ENCODE measurements around the gene CARD8. TPM values are rescaled to one million over a fixed set of nuclear protein-coding genes. Genes with fewer than 3 reads are reported as not detected.
A peak's percentile ranks its signal among the peaks of the same experiment; 100 is the strongest.

Gene CARD8
- total and polyA plus RNA-seq, 10 of the 15 experiments (the other 5 are each of a cell fraction or from before 2014, with no cell fraction given), result 39.8 to 69.8 (median 46.1) TPM

DNA sequence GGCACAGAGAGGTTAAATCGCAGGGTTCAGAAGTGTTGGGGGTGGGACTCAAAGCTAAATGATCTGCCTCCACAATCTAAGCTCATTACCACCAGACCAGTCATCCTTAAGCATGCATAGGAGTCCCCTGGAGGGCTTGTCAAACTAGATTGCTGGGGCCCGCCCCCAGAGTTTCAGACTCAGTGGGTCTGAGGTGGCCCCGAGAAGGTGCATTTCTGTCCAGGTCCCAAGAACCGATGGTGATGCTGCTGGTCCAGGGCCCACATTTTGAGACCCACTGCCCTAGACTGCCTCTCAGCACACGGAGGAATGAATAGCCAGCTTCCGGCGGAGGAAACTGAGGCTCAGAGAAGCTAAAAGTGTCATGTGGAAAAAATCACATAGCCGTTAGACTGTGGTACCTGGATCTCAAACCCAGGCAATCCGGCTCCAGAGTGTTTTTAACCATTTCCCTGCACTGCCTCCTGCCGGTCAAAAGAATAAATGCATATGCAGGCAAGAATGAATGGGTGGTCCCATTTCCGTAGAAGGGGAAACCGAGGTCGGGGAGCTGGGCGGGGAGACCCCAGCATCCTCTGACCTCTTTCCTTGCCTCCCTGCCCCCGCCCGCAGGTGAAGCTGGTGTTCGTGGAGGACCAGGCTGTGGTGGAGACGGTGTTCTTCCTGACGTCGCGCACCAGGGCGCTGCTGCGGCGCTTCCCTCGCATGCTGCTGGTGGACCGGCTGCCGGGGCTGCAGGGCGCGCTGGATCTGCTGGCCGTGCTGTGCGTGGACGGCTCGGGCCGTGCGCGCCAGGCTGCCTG, 61.5 kb downstream of the CARD8 start:
- no peak overlapping the region for H3K4me2 ChIP-seq (ENCODE audit: control insufficient read depth, insufficient read depth)
- intact Hi-C loops (cut with micrococcal nuclease; ENCODE audit: unreplicated experiment) (no loop called here), in situ Hi-C loops (cut with MboI) (no loop called here)
- no TSS peak for BruUV-seq (replicated peaks)
- no peak overlapping the region for H3K27ac ChIP-seq (ENCODE audit: control insufficient read depth, insufficient read depth)
- 62% methylated on average over 35 of the region's 36 CpGs for WGBS (ENCODE audit: insufficient coverage, insufficient replicate concordance, low lambda C conversion rate, missing lambda C conversion rate)
- SMC1A ChIA-PET (ENCODE audit: uncharacterized antibody, unreplicated experiment), result interaction anchor here (0.8 to 1.5 kb wide), 2 partner anchors 9 kb away, joined by 4 to 9 read pairs; no protein-coding TSS in a partner anchor
- RAD21 ChIA-PET (ENCODE audit: unreplicated experiment), result interaction anchor here (0.6 to 1.5 kb wide), 2 partner anchors 11 to 24 kb away, joined by 3 to 4 read pairs; no protein-coding TSS in a partner anchor
- H3K79me2 ChIP-seq (ENCODE audit: control insufficient read depth, insufficient read depth, low read length), result no peaks in the 10 kb centered on the region
- ATAC-seq (peak; percentile 39; the same call in 2 of the 3 replicates), FAIRE-seq (peak; percentile 27), DNase-seq (ENCODE audit: low read depth, low spot score) (no peak)
- H3K36me3 ChIP-seq (ENCODE audit: control insufficient read depth in 2 of 2, insufficient read depth in 2 of 2, low read length in 1 of 2), result no peaks in the 10 kb centered on the region
- H3K9me3 ChIP-seq (replicated peaks; ENCODE audit: control insufficient read depth, insufficient read depth, low read length), result no peaks in the 10 kb centered on the region
- H3K27me3 ChIP-seq (replicated peaks in 1 of 2; ENCODE audit: control insufficient read depth in 2 of 2, insufficient read depth in 2 of 2, low read length in 1 of 2), result no peaks in the 10 kb centered on the region
- no peak overlapping the region for H2AFZ ChIP-seq (ENCODE audit: control insufficient read depth, low read depth, low read length)
- no peaks in the 10 kb centered on the region for H4K20me1 ChIP-seq (ENCODE audit: control insufficient read depth, insufficient read depth)
- POLR2A ChIA-PET, result interaction anchor here (1.1 kb wide), 1 partner anchor 9 kb away, joined by 3 read pairs; no protein-coding TSS in a partner anchor
- no peak overlapping the region for H3K9ac ChIP-seq (ENCODE audit: control insufficient read depth, insufficient read depth, low read length)
- no peaks in the 10 kb centered on the region for H3K4me1 ChIP-seq (ENCODE audit: control insufficient read depth, insufficient read depth, low read length)
- CTCF ChIA-PET, result interaction anchor here (0.5 to 2.0 kb wide), 13 partner anchors 9 to 89 kb away, joined by 3 to 31 read pairs (median 4); partner anchors contain the start of gene PLA2G4C
- H3K4me3 ChIP-seq, result no peak overlapping the region
- TF ChIP-seq, protein P1, sequence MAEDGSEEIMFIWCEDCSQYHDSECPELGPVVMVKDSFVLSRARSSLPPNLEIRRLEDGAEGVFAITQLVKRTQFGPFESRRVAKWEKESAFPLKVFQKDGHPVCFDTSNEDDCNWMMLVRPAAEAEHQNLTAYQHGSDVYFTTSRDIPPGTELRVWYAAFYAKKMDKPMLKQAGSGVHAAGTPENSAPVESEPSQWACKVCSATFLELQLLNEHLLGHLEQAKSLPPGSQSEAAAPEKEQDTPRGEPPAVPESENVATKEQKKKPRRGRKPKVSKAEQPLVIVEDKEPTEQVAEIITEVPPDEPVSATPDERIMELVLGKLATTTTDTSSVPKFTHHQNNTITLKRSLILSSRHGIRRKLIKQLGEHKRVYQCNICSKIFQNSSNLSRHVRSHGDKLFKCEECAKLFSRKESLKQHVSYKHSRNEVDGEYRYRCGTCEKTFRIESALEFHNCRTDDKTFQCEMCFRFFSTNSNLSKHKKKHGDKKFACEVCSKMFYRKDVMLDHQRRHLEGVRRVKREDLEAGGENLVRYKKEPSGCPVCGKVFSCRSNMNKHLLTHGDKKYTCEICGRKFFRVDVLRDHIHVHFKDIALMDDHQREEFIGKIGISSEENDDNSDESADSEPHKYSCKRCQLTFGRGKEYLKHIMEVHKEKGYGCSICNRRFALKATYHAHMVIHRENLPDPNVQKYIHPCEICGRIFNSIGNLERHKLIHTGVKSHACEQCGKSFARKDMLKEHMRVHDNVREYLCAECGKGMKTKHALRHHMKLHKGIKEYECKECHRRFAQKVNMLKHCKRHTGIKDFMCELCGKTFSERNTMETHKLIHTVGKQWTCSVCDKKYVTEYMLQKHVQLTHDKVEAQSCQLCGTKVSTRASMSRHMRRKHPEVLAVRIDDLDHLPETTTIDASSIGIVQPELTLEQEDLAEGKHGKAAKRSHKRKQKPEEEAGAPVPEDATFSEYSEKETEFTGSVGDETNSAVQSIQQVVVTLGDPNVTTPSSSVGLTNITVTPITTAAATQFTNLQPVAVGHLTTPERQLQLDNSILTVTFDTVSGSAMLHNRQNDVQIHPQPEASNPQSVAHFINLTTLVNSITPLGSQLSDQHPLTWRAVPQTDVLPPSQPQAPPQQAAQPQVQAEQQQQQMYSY (CRISPR knock-in tag; IDR thresholded peaks at IDR 0.05), result no peak
- no peak for TF ChIP-seq IKZF1 (conservative IDR thresholded peaks at IDR 0.05)
- TF ChIP-seq MYC (IDR thresholded peaks at IDR 0.05; ENCODE audit: insufficient read depth, insufficient read length, insufficient replicate concordance, low read length, severe bottlenecking), result no peak
- no peak for TF ChIP-seq TAF1 (IDR thresholded peaks at IDR 0.05; ENCODE audit: borderline replicate concordance, low read depth, low read length)
- no peak for TF ChIP-seq STAT3 (IDR thresholded peaks at IDR 0.05; ENCODE audit: low read depth, low read length)
- TF ChIP-seq POLR2A (IDR thresholded peaks at IDR 0.05; ENCODE audit: low read depth, low read length), result no peak
- TF ChIP-seq ZNF24 (IDR thresholded peaks at IDR 0.05), result peak; percentile 61; the same call in 1 of the 2 replicates
- TF ChIP-seq, protein P2, sequence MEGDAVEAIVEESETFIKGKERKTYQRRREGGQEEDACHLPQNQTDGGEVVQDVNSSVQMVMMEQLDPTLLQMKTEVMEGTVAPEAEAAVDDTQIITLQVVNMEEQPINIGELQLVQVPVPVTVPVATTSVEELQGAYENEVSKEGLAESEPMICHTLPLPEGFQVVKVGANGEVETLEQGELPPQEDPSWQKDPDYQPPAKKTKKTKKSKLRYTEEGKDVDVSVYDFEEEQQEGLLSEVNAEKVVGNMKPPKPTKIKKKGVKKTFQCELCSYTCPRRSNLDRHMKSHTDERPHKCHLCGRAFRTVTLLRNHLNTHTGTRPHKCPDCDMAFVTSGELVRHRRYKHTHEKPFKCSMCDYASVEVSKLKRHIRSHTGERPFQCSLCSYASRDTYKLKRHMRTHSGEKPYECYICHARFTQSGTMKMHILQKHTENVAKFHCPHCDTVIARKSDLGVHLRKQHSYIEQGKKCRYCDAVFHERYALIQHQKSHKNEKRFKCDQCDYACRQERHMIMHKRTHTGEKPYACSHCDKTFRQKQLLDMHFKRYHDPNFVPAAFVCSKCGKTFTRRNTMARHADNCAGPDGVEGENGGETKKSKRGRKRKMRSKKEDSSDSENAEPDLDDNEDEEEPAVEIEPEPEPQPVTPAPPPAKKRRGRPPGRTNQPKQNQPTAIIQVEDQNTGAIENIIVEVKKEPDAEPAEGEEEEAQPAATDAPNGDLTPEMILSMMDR (IDR thresholded peaks at IDR 0.05 in 2 of 3, conservative IDR thresholded peaks at IDR 0.05 in 1 of 3; ENCODE audit: control insufficient read depth in 2 of 3, extremely low read depth in 1 of 3, insufficient read depth in 1 of 3, low read depth in 3 of 3, low read length in 3 of 3), result peak; percentile 47 to 71 (median 53); a peak in 5 of 6 replicates
- TF ChIP-seq, protein P3, sequence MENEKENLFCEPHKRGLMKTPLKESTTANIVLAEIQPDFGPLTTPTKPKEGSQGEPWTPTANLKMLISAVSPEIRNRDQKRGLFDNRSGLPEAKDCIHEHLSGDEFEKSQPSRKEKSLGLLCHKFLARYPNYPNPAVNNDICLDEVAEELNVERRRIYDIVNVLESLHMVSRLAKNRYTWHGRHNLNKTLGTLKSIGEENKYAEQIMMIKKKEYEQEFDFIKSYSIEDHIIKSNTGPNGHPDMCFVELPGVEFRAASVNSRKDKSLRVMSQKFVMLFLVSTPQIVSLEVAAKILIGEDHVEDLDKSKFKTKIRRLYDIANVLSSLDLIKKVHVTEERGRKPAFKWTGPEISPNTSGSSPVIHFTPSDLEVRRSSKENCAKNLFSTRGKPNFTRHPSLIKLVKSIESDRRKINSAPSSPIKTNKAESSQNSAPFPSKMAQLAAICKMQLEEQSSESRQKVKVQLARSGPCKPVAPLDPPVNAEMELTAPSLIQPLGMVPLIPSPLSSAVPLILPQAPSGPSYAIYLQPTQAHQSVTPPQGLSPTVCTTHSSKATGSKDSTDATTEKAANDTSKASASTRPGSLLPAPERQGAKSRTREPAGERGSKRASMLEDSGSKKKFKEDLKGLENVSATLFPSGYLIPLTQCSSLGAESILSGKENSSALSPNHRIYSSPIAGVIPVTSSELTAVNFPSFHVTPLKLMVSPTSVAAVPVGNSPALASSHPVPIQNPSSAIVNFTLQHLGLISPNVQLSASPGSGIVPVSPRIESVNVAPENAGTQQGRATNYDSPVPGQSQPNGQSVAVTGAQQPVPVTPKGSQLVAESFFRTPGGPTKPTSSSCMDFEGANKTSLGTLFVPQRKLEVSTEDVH (IDR thresholded peaks at IDR 0.05; ENCODE audit: low read depth, partially characterized antibody), result no peak
- TF ChIP-seq, protein P4, sequence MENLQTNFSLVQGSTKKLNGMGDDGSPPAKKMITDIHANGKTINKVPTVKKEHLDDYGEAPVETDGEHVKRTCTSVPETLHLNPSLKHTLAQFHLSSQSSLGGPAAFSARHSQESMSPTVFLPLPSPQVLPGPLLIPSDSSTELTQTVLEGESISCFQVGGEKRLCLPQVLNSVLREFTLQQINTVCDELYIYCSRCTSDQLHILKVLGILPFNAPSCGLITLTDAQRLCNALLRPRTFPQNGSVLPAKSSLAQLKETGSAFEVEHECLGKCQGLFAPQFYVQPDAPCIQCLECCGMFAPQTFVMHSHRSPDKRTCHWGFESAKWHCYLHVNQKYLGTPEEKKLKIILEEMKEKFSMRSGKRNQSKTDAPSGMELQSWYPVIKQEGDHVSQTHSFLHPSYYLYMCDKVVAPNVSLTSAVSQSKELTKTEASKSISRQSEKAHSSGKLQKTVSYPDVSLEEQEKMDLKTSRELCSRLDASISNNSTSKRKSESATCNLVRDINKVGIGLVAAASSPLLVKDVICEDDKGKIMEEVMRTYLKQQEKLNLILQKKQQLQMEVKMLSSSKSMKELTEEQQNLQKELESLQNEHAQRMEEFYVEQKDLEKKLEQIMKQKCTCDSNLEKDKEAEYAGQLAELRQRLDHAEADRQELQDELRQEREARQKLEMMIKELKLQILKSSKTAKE (IDR thresholded peaks at IDR 0.05; ENCODE audit: low read depth, poor library complexity, severe bottlenecking), result no peak

All from GM12878 (cell line).